H1 (cell line): ENCODE data around the gene TMEM97. TPM values are rescaled to one million over a fixed set of nuclear protein-coding genes. Genes with fewer than 3 reads are reported as not detected.

Experiments
- ASH2L ChIP-seq: fragments of 200-600, 300-600 bp; sonication (generic); IDR thresholded peaks from one replicate; pipeline ENCODE4 v1.7.1; 2017; ENCODE audit warnings: low read length
- BCL11A ChIP-seq, 2 experiments: IDR thresholded peaks; one replicate each; pipeline ENCODE4 v1.6.1; 2011; ENCODE audit warnings: low read depth in 2 of 2, low read length in 2 of 2, mild to moderate bottlenecking in 2 of 2
- RAD21 ChIP-seq, 2 experiments: IDR thresholded peaks in 1 of 2; conservative IDR thresholded peaks in 1 of 2; 2 replicates each; pipeline ENCODE4 v1.6.1; 2011; ENCODE audit warnings: low read depth in 2 of 2, low read length in 2 of 2, improper control_type of control experiment in 1 of 2, inconsistent platforms in 1 of 2, mild to moderate bottlenecking in 1 of 2, moderate library complexity in 1 of 2
- RNF2 ChIP-seq: fragments of 200-900, 300-1000 bp; sonication (generic); IDR thresholded peaks from 2 replicates; pipeline ENCODE4 v1.7.1; 2016; ENCODE audit warnings: borderline replicate concordance, low read depth, mild to moderate bottlenecking, antibody characterized with exemption, low read length; ENCODE audit not compliant: poor library complexity, severe bottlenecking; ENCODE audit errors: missing control alignments
- polyA plus RNA-seq, 7 experiments: library from polyadenylated mRNA; depleted of rRNA in 3 of 7; stranded (reverse) in 5 of 7; unstranded in 2 of 7; fragments of >200 nt in 5 of 7; fragments of 200-250 nt in 2 of 7; gene quantifications; 1 replicate in 5 of 7; 2 replicates in 1 of 7; 4 replicates in 1 of 7; pipeline versions ENCODE4 v1.2.1 to v1.2.3, GENCODE V29; 2011 to 2013; ENCODE audit warnings: missing spikeins in 2 of 7, mixed read lengths in 2 of 7
- total RNA-seq: library from RNA; stranded (reverse); fragmentation: NEBNext Ultra II Directional; extraction: Animal tissue kit (Norgen Biotek cat#: 25700); gene quantifications from 2 replicates; pipeline ENCODE4 v1.2.1, GENCODE V29; 2021
- TF ChIP-seq, protein P1 (sequence below), 3 experiments: IDR thresholded peaks; 1 replicate in 2 of 3; 2 replicates in 1 of 3; pipeline versions ENCODE4 v1.5.1 to v1.6.1; 2011; ENCODE audit warnings: low read length in 3 of 3, mild to moderate bottlenecking in 3 of 3, inconsistent platforms in 2 of 3, low read depth in 1 of 3, moderate library complexity in 1 of 3; ENCODE audit not compliant: insufficient read depth in 1 of 3; ENCODE audit errors: control extremely low read depth in 1 of 3

Gene TMEM97
- total and polyA plus RNA-seq, 2 of the 8 experiments (the other 6 are each of a cell fraction or from before 2014, with no cell fraction given), result 126 to 130 TPM

DNA sequence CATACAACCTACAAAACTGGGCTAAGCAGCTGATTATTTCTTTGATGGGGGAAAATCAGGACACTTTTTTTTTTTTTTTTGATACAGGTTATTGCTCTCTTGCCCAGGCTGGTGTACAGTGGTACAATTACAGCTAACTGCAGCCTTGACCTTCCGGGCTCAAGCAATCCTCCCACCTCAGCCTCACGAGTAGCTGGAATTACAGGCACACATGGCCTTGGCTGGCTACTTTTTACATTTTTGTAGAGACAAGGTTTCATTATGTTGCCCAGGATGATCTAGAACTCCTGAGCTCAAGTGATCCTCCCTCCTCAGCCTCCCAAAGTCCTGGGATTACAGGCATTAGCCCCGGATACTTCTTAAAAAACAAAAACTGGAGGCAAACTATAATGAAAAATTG, 20.6 kb upstream of the TMEM97 start (continued):
- TF ChIP-seq, protein P1, sequence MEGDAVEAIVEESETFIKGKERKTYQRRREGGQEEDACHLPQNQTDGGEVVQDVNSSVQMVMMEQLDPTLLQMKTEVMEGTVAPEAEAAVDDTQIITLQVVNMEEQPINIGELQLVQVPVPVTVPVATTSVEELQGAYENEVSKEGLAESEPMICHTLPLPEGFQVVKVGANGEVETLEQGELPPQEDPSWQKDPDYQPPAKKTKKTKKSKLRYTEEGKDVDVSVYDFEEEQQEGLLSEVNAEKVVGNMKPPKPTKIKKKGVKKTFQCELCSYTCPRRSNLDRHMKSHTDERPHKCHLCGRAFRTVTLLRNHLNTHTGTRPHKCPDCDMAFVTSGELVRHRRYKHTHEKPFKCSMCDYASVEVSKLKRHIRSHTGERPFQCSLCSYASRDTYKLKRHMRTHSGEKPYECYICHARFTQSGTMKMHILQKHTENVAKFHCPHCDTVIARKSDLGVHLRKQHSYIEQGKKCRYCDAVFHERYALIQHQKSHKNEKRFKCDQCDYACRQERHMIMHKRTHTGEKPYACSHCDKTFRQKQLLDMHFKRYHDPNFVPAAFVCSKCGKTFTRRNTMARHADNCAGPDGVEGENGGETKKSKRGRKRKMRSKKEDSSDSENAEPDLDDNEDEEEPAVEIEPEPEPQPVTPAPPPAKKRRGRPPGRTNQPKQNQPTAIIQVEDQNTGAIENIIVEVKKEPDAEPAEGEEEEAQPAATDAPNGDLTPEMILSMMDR (IDR thresholded peaks at IDR 0.05; ENCODE audit: control extremely low read depth in 1 of 3, insufficient read depth in 1 of 3, low read depth in 1 of 3, low read length in 3 of 3), result no peak
- TF ChIP-seq RAD21 (IDR thresholded peaks at IDR 0.05 in 1 of 2, conservative IDR thresholded peaks at IDR 0.05 in 1 of 2; ENCODE audit: low read depth in 2 of 2, low read length in 2 of 2) (no peak), ASH2L (no peak), RNF2 (no peak), BCL11A (IDR thresholded peaks at IDR 0.05; ENCODE audit: low read depth in 2 of 2, low read length in 2 of 2) (no peak)
